ENCODE data around the gene PACSIN2.

The PACSIN2 gene

GRCh38 chr22:43011079-43011478 is 3.9 kb downstream of the PACSIN2 start:
- Histone ChIP-seq H3K4me1 (ENCODE audit: low read length) (0 out of 2 replicates have a peak, but pooled peaks cover 4% of the 10 kb centered on the region), H3K4me2 (ENCODE audit: low read depth, low read length) (no peak overlapping the region), H4K20me1 (ENCODE audit: insufficient read depth, low read length) (no peaks in the 10 kb centered on the region)

DNA sequence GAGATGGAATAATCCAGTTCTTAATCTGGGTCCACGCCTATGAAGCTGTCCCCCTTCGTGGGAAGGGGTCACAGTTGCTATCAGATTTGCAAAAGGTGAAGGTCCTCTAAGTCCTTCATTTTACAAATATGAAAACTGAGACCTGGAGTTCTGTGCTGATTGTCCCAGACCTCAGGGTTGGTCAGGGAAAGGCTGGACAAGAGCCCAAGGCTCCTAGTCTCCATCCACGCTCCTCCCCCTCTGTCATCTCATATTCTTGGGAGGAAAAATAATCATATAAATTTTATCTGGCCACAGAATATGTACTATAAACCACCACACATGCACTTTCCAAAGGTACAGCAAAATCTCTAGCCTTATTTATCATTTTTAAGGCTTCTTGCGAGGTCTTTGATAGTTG is 5.5 kb downstream of the PACSIN2 start:
- no peaks in the 10 kb centered on the region for H3F3A ChIP-seq (ENCODE audit: insufficient read depth, low read length)
- H2AFZ ChIP-seq (ENCODE audit: low read length), result no peak overlapping the region
- H3K9me2 ChIP-seq (replicated peaks; ENCODE audit: insufficient read depth, low read length), result no peaks in the 10 kb centered on the region
- H3K36me3 ChIP-seq (replicated peaks; ENCODE audit: insufficient read depth, low read length), result no peaks in the 10 kb centered on the region
- peaks cover 59% of the 10 kb centered on the region for H3K79me2 ChIP-seq (ENCODE audit: low read length)
- no peaks in the 10 kb centered on the region for H3K4me1 ChIP-seq (ENCODE audit: low read length)
- DNase-seq, result no peak
- TF ChIP-seq CTCF (IDR thresholded peaks at IDR 0.05; ENCODE audit: low read length), result no peak
- no peak for TF ChIP-seq EZH2phosphoT487 (IDR thresholded peaks at IDR 0.05; ENCODE audit: low read length)
- no peak for TF ChIP-seq EZH2 (optimal IDR thresholded peaks at IDR 0.05; ENCODE audit: low read depth, low read length)
- H3K4me2 ChIP-seq (ENCODE audit: low read depth, low read length), result no peak overlapping the region
- H3K9ac ChIP-seq (ENCODE audit: low read length), result no peak overlapping the region
- H3K27me3 ChIP-seq (replicated peaks; ENCODE audit: insufficient read depth, low read length), result no peaks in the 10 kb centered on the region
- no peaks in the 10 kb centered on the region for H4K20me1 ChIP-seq (ENCODE audit: insufficient read depth, low read length)
- no peak overlapping the region for H3K27ac ChIP-seq (ENCODE audit: low read length)
- H3K9me3 ChIP-seq (replicated peaks; ENCODE audit: insufficient read depth, low read length), result no peaks in the 10 kb centered on the region
- no peak overlapping the region for H3K4me3 ChIP-seq (ENCODE audit: low read length)

More at GRCh38 chr22:43011079-43011478, 3.9 kb downstream of the PACSIN2 start:
- Histone ChIP-seq H2AFZ (ENCODE audit: low read length) (no peak overlapping the region), H3K27ac (ENCODE audit: low read length) (no peak overlapping the region), H3K4me3 (ENCODE audit: low read length) (no peak overlapping the region), H3K27me3 (replicated peaks; ENCODE audit: insufficient read depth, low read length) (no peaks in the 10 kb centered on the region; the same call in 1 of the 2 replicates), H3K9me2 (replicated peaks; ENCODE audit: insufficient read depth, low read length) (no peaks in the 10 kb centered on the region), H3K79me2 (ENCODE audit: low read length) (peaks cover 51% of the 10 kb centered on the region), H3K36me3 (replicated peaks; ENCODE audit: insufficient read depth, low read length) (no peaks in the 10 kb centered on the region), H3K9me3 (replicated peaks; ENCODE audit: insufficient read depth, low read length) (no peaks in the 10 kb centered on the region), H3K9ac (ENCODE audit: low read length) (no peak overlapping the region), H3F3A (ENCODE audit: insufficient read depth, low read length) (no peaks in the 10 kb centered on the region)
- no peak for TF ChIP-seq EZH2 (optimal IDR thresholded peaks at IDR 0.05; ENCODE audit: low read depth, low read length)
- TF ChIP-seq CTCF (IDR thresholded peaks at IDR 0.05; ENCODE audit: low read length), result no peak
- TF ChIP-seq EZH2phosphoT487 (IDR thresholded peaks at IDR 0.05; ENCODE audit: low read length), result no peak
- no peak for DNase-seq

DNA sequence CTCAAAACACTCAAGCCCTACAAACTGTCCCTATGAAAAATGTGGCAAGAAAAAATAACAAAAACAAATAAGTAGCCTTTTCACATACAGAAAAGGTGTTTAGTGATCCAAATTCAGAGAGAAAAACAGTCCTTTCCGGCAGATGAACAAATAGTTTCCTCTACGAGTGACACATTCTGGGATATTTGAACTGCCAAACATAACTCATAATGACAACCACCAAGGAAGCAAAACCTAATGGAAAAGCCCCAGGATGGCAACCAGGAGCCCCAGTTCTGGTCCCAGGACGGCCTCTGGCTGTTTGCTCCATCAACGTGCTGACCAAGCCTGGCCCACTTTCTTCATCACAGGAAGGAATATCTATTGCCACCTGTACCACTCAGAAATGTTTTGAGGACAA is 6.0 kb downstream of the PACSIN2 start:
- H3K4me2 ChIP-seq (ENCODE audit: low read depth, low read length), result no peak overlapping the region
- no peak overlapping the region for H2AFZ ChIP-seq (ENCODE audit: low read length)
- no peaks in the 10 kb centered on the region for H3K36me3 ChIP-seq (replicated peaks; ENCODE audit: insufficient read depth, low read length)
- no peak for TF ChIP-seq EZH2 (optimal IDR thresholded peaks at IDR 0.05; ENCODE audit: low read depth, low read length)
- no peak for TF ChIP-seq EZH2phosphoT487 (IDR thresholded peaks at IDR 0.05; ENCODE audit: low read length)
- no peak for TF ChIP-seq CTCF (IDR thresholded peaks at IDR 0.05; ENCODE audit: low read length)
- no peaks in the 10 kb centered on the region for H3K27me3 ChIP-seq (replicated peaks; ENCODE audit: insufficient read depth, low read length)
- H3K9me3 ChIP-seq (replicated peaks; ENCODE audit: insufficient read depth, low read length), result no peaks in the 10 kb centered on the region
- no peak overlapping the region for H3K9ac ChIP-seq (ENCODE audit: low read length)
- no peak overlapping the region for H3K4me3 ChIP-seq (ENCODE audit: low read length)
- no peak overlapping the region for H3K27ac ChIP-seq (ENCODE audit: low read length)
- no peaks in the 10 kb centered on the region for H3F3A ChIP-seq (ENCODE audit: insufficient read depth, low read length)
- no peaks in the 10 kb centered on the region for H3K9me2 ChIP-seq (replicated peaks; ENCODE audit: insufficient read depth, low read length)
- peaks cover 60% of the 10 kb centered on the region for H3K79me2 ChIP-seq (ENCODE audit: low read length)
- H3K4me1 ChIP-seq (ENCODE audit: low read length), result no peaks in the 10 kb centered on the region
- no peak for DNase-seq
- no peaks in the 10 kb centered on the region for H4K20me1 ChIP-seq (ENCODE audit: insufficient read depth, low read length)

Data from MM.1S (cell line).